PFSK-1 (cell line): ENCODE measurements around the gene CLMN.

Experiments
- POLR2AphosphoS5 ChIP-seq: IDR thresholded peaks from 2 replicates; pipeline ENCODE4 v1.6.1; 2012; ENCODE audit warnings: low read depth, mild to moderate bottlenecking, control low read depth, low read length, moderate library complexity
- SIN3A ChIP-seq: IDR thresholded peaks from 2 replicates; pipeline ENCODE4 v1.6.1; 2012; ENCODE audit warnings: mild to moderate bottlenecking, low read length, moderate library complexity, borderline replicate concordance; ENCODE audit not compliant: insufficient read depth
- TF ChIP-seq, protein P1 (sequence below), 2 experiments: IDR thresholded peaks; 2 replicates each; pipeline versions ENCODE4 v1.6.1 to v1.8.0; 2011 to 2012; ENCODE audit warnings: low read depth in 2 of 2, low read length in 2 of 2, control low read depth in 1 of 2, inconsistent platforms in 1 of 2, mild to moderate bottlenecking in 1 of 2, moderate library complexity in 1 of 2; ENCODE audit not compliant: insufficient read depth in 1 of 2

GRCh38 chr14:95143808-95144620, 175.7 kb downstream of the CLMN start:
- TF ChIP-seq, protein P1, sequence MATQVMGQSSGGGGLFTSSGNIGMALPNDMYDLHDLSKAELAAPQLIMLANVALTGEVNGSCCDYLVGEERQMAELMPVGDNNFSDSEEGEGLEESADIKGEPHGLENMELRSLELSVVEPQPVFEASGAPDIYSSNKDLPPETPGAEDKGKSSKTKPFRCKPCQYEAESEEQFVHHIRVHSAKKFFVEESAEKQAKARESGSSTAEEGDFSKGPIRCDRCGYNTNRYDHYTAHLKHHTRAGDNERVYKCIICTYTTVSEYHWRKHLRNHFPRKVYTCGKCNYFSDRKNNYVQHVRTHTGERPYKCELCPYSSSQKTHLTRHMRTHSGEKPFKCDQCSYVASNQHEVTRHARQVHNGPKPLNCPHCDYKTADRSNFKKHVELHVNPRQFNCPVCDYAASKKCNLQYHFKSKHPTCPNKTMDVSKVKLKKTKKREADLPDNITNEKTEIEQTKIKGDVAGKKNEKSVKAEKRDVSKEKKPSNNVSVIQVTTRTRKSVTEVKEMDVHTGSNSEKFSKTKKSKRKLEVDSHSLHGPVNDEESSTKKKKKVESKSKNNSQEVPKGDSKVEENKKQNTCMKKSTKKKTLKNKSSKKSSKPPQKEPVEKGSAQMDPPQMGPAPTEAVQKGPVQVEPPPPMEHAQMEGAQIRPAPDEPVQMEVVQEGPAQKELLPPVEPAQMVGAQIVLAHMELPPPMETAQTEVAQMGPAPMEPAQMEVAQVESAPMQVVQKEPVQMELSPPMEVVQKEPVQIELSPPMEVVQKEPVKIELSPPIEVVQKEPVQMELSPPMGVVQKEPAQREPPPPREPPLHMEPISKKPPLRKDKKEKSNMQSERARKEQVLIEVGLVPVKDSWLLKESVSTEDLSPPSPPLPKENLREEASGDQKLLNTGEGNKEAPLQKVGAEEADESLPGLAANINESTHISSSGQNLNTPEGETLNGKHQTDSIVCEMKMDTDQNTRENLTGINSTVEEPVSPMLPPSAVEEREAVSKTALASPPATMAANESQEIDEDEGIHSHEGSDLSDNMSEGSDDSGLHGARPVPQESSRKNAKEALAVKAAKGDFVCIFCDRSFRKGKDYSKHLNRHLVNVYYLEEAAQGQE (IDR thresholded peaks at IDR 0.05; ENCODE audit: insufficient read depth in 1 of 2, low read depth in 2 of 2, low read length in 2 of 2), result no peak
- no peak for TF ChIP-seq SIN3A
- no peak for TF ChIP-seq POLR2AphosphoS5
